GM11168 (cell line): ENCODE measurements around the gene PPIL4.
"Not testable (repeated sequence)": the region's sequence is repeated elsewhere in the genome, so short reads cannot be mapped to it uniquely, and the experiment has no call there.

Experiments
- in situ Hi-C: fragments of 300-500 bp; cut with MboI; formaldehyde crosslinking; loops from one replicate; pipeline ENCODE4 v1.12.0; 2022; ENCODE audit warnings: low sequenced_read_pairs; ENCODE audit not compliant: unreplicated experiment

PPIL4 gene

GRCh38 chr6:149463781-149464180, 82.1 kb downstream of the PPIL4 start:
- in situ Hi-C loops, result no loop called here

- in situ Hi-C loops, result not testable (repeated sequence)
These were observed 83.1 kb downstream of the PPIL4 start for GRCh38 chr6:149462712-149463111.

- in situ Hi-C loops, result no loop called here
These were observed 84.2 kb downstream of the PPIL4 start for GRCh38 chr6:149461670-149462069.

- in situ Hi-C loops, result not testable (repeated sequence)
These were observed 85.6 kb downstream of the PPIL4 start for GRCh38 chr6:149460249-149460648.

GRCh38 chr6:149459761-149460160, 86.1 kb downstream of the PPIL4 start:
- in situ Hi-C loops, result no loop called here

- in situ Hi-C loops, result no loop called here
These were observed 87.0 kb downstream of the PPIL4 start for GRCh38 chr6:149458806-149459205.

- in situ Hi-C loops, result no loop called here
These were observed 87.6 kb downstream of the PPIL4 start for GRCh38 chr6:149458196-149458595.

GRCh38 chr6:149457316-149457884, 88.4 kb downstream of the PPIL4 start:
- in situ Hi-C loops, result no loop called here

GRCh38 chr6:149456311-149457021, 89.4 kb downstream of the PPIL4 start:
- in situ Hi-C loops, result no loop called here

- in situ Hi-C loops, result no loop called here
These were observed 90.7 kb downstream of the PPIL4 start for GRCh38 chr6:149455031-149455732.
